SK-N-SH (cell line): ENCODE data around the gene KCNIP4.
A peak's percentile ranks its signal among the peaks of the same experiment; 100 is the strongest.

Experiments used
- CTCF ChIP-seq: fragments of 200-600 bp; sonication (generic); IDR thresholded peaks from 2 replicates; pipeline ENCODE4 v1.6.1; 2017; ENCODE audit warnings: antibody characterized with exemption, mild to moderate bottlenecking, moderate library complexity
- POLR2AphosphoS5 ChIP-seq: IDR thresholded peaks from 2 replicates; pipeline ENCODE4 v1.6.1; 2012; ENCODE audit warnings: low read depth, low read length
- TF ChIP-seq, protein P1 (sequence below): IDR thresholded peaks from 2 replicates; pipeline ENCODE4 v1.6.1; 2012; ENCODE audit warnings: mild to moderate bottlenecking, low read depth, low read length, moderate library complexity

- TF ChIP-seq, protein P1, sequence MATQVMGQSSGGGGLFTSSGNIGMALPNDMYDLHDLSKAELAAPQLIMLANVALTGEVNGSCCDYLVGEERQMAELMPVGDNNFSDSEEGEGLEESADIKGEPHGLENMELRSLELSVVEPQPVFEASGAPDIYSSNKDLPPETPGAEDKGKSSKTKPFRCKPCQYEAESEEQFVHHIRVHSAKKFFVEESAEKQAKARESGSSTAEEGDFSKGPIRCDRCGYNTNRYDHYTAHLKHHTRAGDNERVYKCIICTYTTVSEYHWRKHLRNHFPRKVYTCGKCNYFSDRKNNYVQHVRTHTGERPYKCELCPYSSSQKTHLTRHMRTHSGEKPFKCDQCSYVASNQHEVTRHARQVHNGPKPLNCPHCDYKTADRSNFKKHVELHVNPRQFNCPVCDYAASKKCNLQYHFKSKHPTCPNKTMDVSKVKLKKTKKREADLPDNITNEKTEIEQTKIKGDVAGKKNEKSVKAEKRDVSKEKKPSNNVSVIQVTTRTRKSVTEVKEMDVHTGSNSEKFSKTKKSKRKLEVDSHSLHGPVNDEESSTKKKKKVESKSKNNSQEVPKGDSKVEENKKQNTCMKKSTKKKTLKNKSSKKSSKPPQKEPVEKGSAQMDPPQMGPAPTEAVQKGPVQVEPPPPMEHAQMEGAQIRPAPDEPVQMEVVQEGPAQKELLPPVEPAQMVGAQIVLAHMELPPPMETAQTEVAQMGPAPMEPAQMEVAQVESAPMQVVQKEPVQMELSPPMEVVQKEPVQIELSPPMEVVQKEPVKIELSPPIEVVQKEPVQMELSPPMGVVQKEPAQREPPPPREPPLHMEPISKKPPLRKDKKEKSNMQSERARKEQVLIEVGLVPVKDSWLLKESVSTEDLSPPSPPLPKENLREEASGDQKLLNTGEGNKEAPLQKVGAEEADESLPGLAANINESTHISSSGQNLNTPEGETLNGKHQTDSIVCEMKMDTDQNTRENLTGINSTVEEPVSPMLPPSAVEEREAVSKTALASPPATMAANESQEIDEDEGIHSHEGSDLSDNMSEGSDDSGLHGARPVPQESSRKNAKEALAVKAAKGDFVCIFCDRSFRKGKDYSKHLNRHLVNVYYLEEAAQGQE = no peak
- TF ChIP-seq POLR2AphosphoS5 (no peak), CTCF (peak; percentile 93)
Observed at GRCh38 chr4:21765810-21766407, 182.7 kb downstream of the KCNIP4 start.
